ENCODE results near the gene CCL22. TPM values are rescaled to one million over a fixed set of nuclear protein-coding genes. Genes with fewer than 3 reads are reported as not detected.

CCL22 gene
- total RNA-seq, 4 donors from 2014 or later: 0.40 to 3.3 TPM; not detected in 2

DNA sequence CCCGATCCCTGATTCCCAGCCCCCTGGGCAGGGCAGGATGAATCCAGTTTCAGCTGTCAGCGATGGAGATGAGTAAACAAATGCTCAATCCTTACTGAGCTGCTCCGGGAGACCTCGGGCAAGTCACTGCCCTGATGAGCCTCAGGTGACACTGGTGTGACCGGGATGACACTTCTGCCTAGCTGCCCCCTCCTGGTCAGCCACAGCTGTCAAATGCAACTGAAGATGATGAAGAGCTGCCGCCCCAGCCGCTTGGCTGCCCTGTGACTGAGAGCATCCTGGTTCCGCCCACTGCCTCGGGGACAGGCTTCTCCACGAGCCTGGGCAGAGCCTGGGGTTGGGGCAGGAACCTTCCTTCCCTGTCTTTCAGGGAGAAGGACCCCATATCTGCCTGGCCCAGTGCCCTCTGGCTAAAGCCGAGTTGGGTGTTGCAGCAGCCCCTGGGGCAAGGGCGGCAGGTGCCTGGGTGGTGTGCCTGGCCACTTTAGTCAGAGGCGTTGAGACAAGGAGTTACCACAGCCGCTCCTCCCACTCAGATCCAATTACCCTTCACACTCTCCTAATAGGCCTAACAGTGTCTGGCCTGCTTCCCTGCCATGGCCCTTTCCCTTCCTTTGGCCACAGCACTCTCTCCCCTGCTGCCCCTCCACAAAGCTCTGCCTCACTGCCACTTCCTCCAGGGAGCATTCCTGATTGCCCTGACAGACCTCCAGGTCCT lies 51.4 kb downstream of the CCL22 start:
- peaks cover 0 to 6% (median 0%) of the 10 kb centered on the region in 4 donors for H3K4me1 ChIP-seq
- no peaks in the 10 kb centered on the region for H3K9me3 ChIP-seq
- no peak overlapping the region for H3K4me3 ChIP-seq
- DNase-seq: peak in 1 of 3 donors; percentile 45
- TF ChIP-seq, protein P1, sequence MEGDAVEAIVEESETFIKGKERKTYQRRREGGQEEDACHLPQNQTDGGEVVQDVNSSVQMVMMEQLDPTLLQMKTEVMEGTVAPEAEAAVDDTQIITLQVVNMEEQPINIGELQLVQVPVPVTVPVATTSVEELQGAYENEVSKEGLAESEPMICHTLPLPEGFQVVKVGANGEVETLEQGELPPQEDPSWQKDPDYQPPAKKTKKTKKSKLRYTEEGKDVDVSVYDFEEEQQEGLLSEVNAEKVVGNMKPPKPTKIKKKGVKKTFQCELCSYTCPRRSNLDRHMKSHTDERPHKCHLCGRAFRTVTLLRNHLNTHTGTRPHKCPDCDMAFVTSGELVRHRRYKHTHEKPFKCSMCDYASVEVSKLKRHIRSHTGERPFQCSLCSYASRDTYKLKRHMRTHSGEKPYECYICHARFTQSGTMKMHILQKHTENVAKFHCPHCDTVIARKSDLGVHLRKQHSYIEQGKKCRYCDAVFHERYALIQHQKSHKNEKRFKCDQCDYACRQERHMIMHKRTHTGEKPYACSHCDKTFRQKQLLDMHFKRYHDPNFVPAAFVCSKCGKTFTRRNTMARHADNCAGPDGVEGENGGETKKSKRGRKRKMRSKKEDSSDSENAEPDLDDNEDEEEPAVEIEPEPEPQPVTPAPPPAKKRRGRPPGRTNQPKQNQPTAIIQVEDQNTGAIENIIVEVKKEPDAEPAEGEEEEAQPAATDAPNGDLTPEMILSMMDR (IDR thresholded peaks at IDR 0.05): no peak
- no peak for TF ChIP-seq POLR2A (IDR thresholded peaks at IDR 0.05)
- H3K27ac ChIP-seq: no peak overlapping the region
- H3K36me3 ChIP-seq: no peaks in the 10 kb centered on the region
- H3K27me3 ChIP-seq: no peaks in the 10 kb centered on the region

DNA sequence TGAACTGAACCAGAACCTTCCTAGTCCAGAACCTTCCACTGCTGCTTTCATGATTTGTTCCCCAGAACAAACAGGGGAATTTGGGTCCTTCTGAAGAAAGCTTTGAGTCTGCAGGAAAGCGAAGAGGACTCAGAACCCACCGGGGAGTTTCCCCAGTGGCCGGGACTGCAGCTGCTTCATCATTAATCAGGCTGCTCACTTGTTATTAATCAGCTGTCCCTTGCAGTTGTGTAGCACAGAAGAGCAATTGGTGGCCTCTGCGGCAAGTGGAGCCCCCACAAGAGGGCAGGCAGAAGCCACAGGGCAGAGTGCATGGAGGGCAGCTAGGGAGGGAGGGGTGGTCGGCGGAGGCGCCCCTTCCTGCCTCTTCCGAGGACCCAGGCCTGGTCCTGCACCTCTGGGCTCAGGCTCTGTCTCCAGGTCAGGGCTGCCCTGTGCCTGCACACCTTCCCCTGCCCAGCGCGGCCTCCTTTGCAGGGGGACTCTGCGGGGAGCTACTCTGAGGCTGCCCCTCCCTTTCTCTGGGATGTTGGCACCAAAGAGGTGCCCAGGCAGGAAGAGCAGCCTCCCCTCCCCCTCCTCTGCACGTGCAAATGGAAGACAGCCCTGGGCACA lies 52.9 kb downstream of the CCL22 start:
- no peak overlapping the region for H3K27ac ChIP-seq
- DNase-seq: peak in 1 of 3 donors; percentile 46
- H3K36me3 ChIP-seq: no peaks in the 10 kb centered on the region
- TF ChIP-seq, protein P1 (IDR thresholded peaks at IDR 0.05): no peak
- TF ChIP-seq POLR2A (IDR thresholded peaks at IDR 0.05): no peak
- H3K27me3 ChIP-seq: no peaks in the 10 kb centered on the region
- no peaks in the 10 kb centered on the region for H3K9me3 ChIP-seq
- no peak overlapping the region for H3K4me3 ChIP-seq
- H3K4me1 ChIP-seq: peaks cover 0 to 10% (median under 1%) of the 10 kb centered on the region in 4 donors

DNA sequence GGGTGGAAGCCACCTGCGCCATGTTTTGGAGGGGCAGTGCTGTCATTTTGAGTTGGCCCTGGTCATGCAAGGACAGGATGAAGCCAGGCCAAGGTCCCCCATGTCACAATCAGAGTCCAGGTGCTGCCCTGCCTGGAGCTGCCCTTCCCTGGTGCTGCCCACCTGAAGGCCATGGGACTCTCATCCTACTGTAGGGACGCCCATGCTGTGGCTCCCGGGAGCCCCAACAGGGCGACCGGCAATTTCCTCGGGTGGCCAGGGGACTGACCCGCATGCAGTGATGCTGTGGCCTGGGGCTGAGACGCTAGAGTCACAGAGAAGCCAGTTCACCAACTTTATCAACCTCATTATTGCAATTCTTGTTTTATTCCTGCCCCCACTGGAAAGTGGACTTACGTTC lies 54.0 kb downstream of the CCL22 start:
- Histone ChIP-seq H3K27me3 (no peaks in the 10 kb centered on the region), H3K36me3 (no peaks in the 10 kb centered on the region), H3K27ac (peak overlapping the region in 1 of 4 donors; percentile 72), H3K4me1 (peaks cover 0 to 20% (median 4%) of the 10 kb centered on the region in 4 donors), H3K4me3 (no peak overlapping the region), H3K9me3 (no peaks in the 10 kb centered on the region)
- DNase-seq: no peak
- TF ChIP-seq, protein P1 (IDR thresholded peaks at IDR 0.05): no peak
- TF ChIP-seq POLR2A (IDR thresholded peaks at IDR 0.05): no peak

DNA sequence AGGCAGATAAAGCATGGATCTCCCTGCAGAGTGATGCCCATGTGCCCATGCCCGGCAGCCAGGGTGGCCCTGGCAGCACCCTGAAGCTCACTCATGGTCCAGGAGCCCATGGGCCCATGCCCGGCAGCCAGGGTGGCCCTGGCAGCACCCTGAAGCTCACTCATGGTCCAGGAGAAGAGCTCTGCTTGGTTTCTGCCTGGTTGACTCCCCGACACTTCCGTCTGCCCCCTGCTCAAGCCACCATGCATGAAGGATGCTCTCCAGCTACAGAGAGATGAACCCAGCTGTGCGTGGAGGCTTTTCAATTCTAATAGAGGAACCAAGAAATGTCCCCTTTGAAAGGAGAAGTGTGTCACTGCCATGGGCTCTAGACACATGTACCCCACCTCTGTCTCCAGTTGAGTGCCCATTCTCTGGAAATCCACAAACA lies 54.7 kb downstream of the CCL22 start:
- Histone ChIP-seq H3K27me3 (no peaks in the 10 kb centered on the region), H3K36me3 (no peaks in the 10 kb centered on the region), H3K4me1 (peaks cover 0 to 20% (median 4%) of the 10 kb centered on the region in 4 donors), H3K9me3 (no peaks in the 10 kb centered on the region), H3K4me3 (no peak overlapping the region), H3K27ac (peak overlapping the region in 1 of 4 donors; percentile 72)
- TF ChIP-seq, protein P1 (IDR thresholded peaks at IDR 0.05): no peak
- no peak for TF ChIP-seq POLR2A (IDR thresholded peaks at IDR 0.05)
- DNase-seq: peak in 2 of 3 donors; percentile 77 to 79

DNA sequence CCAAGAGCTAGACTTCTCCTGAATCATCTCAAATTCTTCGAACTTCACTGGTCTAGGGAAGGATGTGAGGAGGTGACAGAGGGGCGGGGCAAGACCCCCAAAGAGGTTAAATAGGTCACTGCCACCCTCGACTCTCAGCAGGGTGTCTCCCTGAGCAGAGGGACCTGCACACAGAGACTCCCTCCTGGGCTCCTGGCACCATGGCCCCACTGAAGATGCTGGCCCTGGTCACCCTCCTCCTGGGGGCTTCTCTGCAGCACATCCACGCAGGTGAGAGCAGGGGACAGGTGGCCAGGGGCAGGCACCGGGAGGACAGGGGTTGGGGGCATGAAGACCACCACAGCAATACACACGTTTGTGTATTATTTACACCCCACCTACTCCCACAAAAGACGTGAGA lies 55.1 kb downstream of the CCL22 start:
- TF ChIP-seq, protein P1 (IDR thresholded peaks at IDR 0.05): no peak
- TF ChIP-seq POLR2A (IDR thresholded peaks at IDR 0.05): no peak
- H3K27me3 ChIP-seq: no peaks in the 10 kb centered on the region
- peaks cover 0 to 20% (median 6%) of the 10 kb centered on the region in 4 donors for H3K4me1 ChIP-seq
- H3K36me3 ChIP-seq: no peaks in the 10 kb centered on the region
- no peaks in the 10 kb centered on the region for H3K9me3 ChIP-seq
- no peak for DNase-seq
- H3K4me3 ChIP-seq: no peak overlapping the region
- H3K27ac ChIP-seq: peak overlapping the region in 1 of 4 donors; percentile 72

Small RNA genes within 50 kb of the gene (small RNA-seq; reads per million reads assigned to genes)
- 0 reads per million in 2 donors for gene AC108081.1

Other genes starting within 250 kb of the CCL22 start
- gene PSME3IP1, start 172.7 kb upstream of the CCL22 start, total RNA-seq: 100 to 1,000 TPM in 2 of 4 donors, 10 to 100 TPM in 2; 55.7 to 308 (median 109) TPM
- 10 to 100 TPM; 49.0 to 84.7 (median 65.1) TPM for gene RSPRY1, start 172.5 kb upstream of the CCL22 start, total RNA-seq
- gene ARL2BP, start 113.5 kb upstream of the CCL22 start, total RNA-seq: 10 to 100 TPM; 25.2 to 55.3 (median 31.5) TPM
- 100 to 1,000 TPM in 3 of 4 donors, 1 to 10 TPM in 1; 1.7 to 152 (median 126) TPM for gene PLLP, start 74.1 kb upstream of the CCL22 start, total RNA-seq
- 1 to 10 TPM; 1.7 to 2.3 (median 2.1) TPM for gene CX3CL1, start 13.7 kb downstream of the CCL22 start, total RNA-seq
- not detected for gene CCL17, start 46.0 kb downstream of the CCL22 start, total RNA-seq
- 10 to 100 TPM; 37.7 to 65.5 (median 46.2) TPM for gene CIAPIN1, start 88.6 kb downstream of the CCL22 start, total RNA-seq
- 100 to 1,000 TPM in 3 of 4 donors, 10 to 100 TPM in 1; 87.5 to 154 (median 122) TPM for gene COQ9, start 88.7 kb downstream of the CCL22 start, total RNA-seq
- 100 to 1,000 TPM in 1 of 4 donors, 10 to 100 TPM in 3; 68.0 to 113 (median 84.8) TPM for gene POLR2C, start 103.9 kb downstream of the CCL22 start, total RNA-seq
- 100 to 1,000 TPM in 3 of 4 donors, 10 to 100 TPM in 1; 81.7 to 209 (median 189) TPM for gene DOK4, start 127.7 kb downstream of the CCL22 start, total RNA-seq
- 10 to 100 TPM in 1 of 4 donors, 1 to 10 TPM in 3; 1.7 to 10.7 (median 2.5) TPM for gene CCDC102A, start 177.8 kb downstream of the CCL22 start, total RNA-seq
- 10 to 100 TPM in 1 of 4 donors, 1 to 10 TPM in 3; 3.0 to 30.5 (median 4.3) TPM for gene ADGRG5, start 183.9 kb downstream of the CCL22 start, total RNA-seq